A673 (cell line): ENCODE measurements around the gene TSPAN14. TPM values are rescaled to one million over a fixed set of nuclear protein-coding genes. Genes with fewer than 3 reads are reported as not detected.
A peak's percentile ranks its signal among the peaks of the same experiment; 100 is the strongest.

Experiments used
- BruUV-seq: library from RNA; stranded (reverse); fragments of 400-500 nt; replicated peaks from 2 replicates; lab custom pipeline; 2021; lab: Mats Ljungman, UMichigan
- CTCF ChIA-PET: fragments of 300-600 bp; sonication (Branson Sonifier 250); formaldehyde crosslinking; loops from one replicate; lab custom pipeline; 2022; ENCODE audit warnings: antibody characterized with exemption; lab: Charles Lee
- POLR2A ChIA-PET: fragments of 300-600 bp; sonication (Branson Sonifier 250); formaldehyde crosslinking; loops from one replicate; lab custom pipeline; 2022; ENCODE audit warnings: antibody characterized with exemption; ENCODE audit not compliant: low non-redundant PET; lab: Charles Lee
- DNase-seq: peaks from one replicate; pipeline ENCODE4 v3.0.0-alpha.2; 2015; ENCODE audit warnings: low spot score
- H3K27ac ChIP-seq: fragments of 200-600 bp; sonication (generic); 2 replicates; pipeline ENCODE4 v1.5.1; 2016; ENCODE audit warnings: mixed run types, low read depth, mild to moderate bottlenecking, mixed read lengths, antibody characterized with exemption, low read length; ENCODE audit not compliant: poor library complexity, severe bottlenecking
- H3K27me3 ChIP-seq: fragments of 200-600 bp; sonication (generic); replicated peaks from 2 replicates; pipeline ENCODE4 v1.6.1; 2017; ENCODE audit warnings: mixed run types, low read depth, mild to moderate bottlenecking, mixed read lengths, antibody characterized with exemption, low read length; ENCODE audit not compliant: insufficient read depth, poor library complexity
- H3K36me3 ChIP-seq: fragments of 200-600 bp; sonication (generic); 2 replicates; pipeline ENCODE4 v1.6.1; 2016; ENCODE audit warnings: mixed run types, mild to moderate bottlenecking, mixed read lengths, antibody characterized with exemption, low read length; ENCODE audit not compliant: insufficient read depth, poor library complexity, severe bottlenecking
- H3K4me1 ChIP-seq: fragments of 200-600 bp; sonication (generic); 2 replicates; pipeline ENCODE4 v1.6.1; 2017; ENCODE audit warnings: mixed run types, mild to moderate bottlenecking, mixed read lengths, antibody characterized with exemption, low read length; ENCODE audit not compliant: insufficient read depth, poor library complexity, severe bottlenecking
- H3K4me3 ChIP-seq: fragments of 200-600 bp; sonication (generic); 2 replicates; pipeline ENCODE4 v1.5.1; 2016; ENCODE audit warnings: low read depth, mixed run types, mild to moderate bottlenecking, mixed read lengths, low read length; ENCODE audit not compliant: poor library complexity, severe bottlenecking
- H3K9me3 ChIP-seq: fragments of 200-600 bp; sonication (generic); 2 replicates; pipeline ENCODE4 v1.6.1; 2016; ENCODE audit warnings: mixed run types, low read depth, mild to moderate bottlenecking, mixed read lengths, antibody characterized with exemption, low read length; ENCODE audit not compliant: poor library complexity, severe bottlenecking
- CTCF ChIP-seq: fragments of 300-800, 200-600 bp; sonication (generic); conservative IDR thresholded peaks from 2 replicates; pipeline ENCODE4 v1.5.1; 2017; ENCODE audit warnings: low read depth, mild to moderate bottlenecking, antibody characterized with exemption, low read length, moderate library complexity, mixed read lengths
- EZH2 ChIP-seq: fragments of 200-600 bp; sonication (generic); IDR thresholded peaks from 2 replicates; pipeline ENCODE4 v1.6.1; 2017; ENCODE audit warnings: borderline replicate concordance, low read depth, mild to moderate bottlenecking, mixed read lengths, antibody characterized with exemption, low read length; ENCODE audit not compliant: poor library complexity, severe bottlenecking
- intact Hi-C: fragments of 100-400 bp; cut with micrococcal nuclease; formaldehyde crosslinking; loops from one replicate; pipeline ENCODE4 v1.10.0; 2022; ENCODE audit not compliant: unreplicated experiment
- total RNA-seq: library from RNA; stranded (reverse); gene quantifications from 2 replicates; pipeline ENCODE4 v1.2.3, GENCODE V29; 2021

TSPAN14 gene
- total RNA-seq, 1 experiment from 2014 or later = 50.4 TPM

GRCh38 chr10:80409121-80409520 is 45.0 kb upstream of the TSPAN14 start:
- Histone ChIP-seq H3K27me3 (no peaks in the 10 kb centered on the region), H3K27ac (peak overlapping the region; percentile 73), H3K9me3 (no peaks in the 10 kb centered on the region), H3K4me3 (peak overlapping the region; percentile 83), H3K4me1 (peaks cover 62% of the 10 kb centered on the region), H3K36me3 (no peaks in the 10 kb centered on the region)
- no peak for TF ChIP-seq CTCF
- no peak for TF ChIP-seq EZH2
- CTCF ChIA-PET = interaction anchor here (0.5 kb wide), 1 partner anchor 24 kb away, joined by 4 read pairs; no protein-coding TSS in a partner anchor
- no peak for DNase-seq
- intact Hi-C loops = no loop called here
- POLR2A ChIA-PET = no interaction called here
- BruUV-seq = no TSS peak

GRCh38 chr10:80410122-80410521 is 44.0 kb upstream of the TSPAN14 start:
- peak overlapping the region; percentile 35 for H3K27ac ChIP-seq
- no peaks in the 10 kb centered on the region for H3K36me3 ChIP-seq
- H3K4me1 ChIP-seq = peaks cover 69% of the 10 kb centered on the region
- H3K27me3 ChIP-seq = no peaks in the 10 kb centered on the region
- BruUV-seq = no TSS peak
- intact Hi-C loops = no loop called here
- DNase-seq = no peak
- TF ChIP-seq CTCF (no peak), EZH2 (no peak)
- POLR2A ChIA-PET = no interaction called here
- H3K9me3 ChIP-seq = no peaks in the 10 kb centered on the region
- H3K4me3 ChIP-seq = peak overlapping the region; percentile 83
- CTCF ChIA-PET = no interaction called here

GRCh38 chr10:80410578-80411145 is 43.4 kb upstream of the TSPAN14 start:
- Histone ChIP-seq H3K9me3 (no peaks in the 10 kb centered on the region), H3K4me1 (peaks cover 72% of the 10 kb centered on the region), H3K36me3 (no peaks in the 10 kb centered on the region), H3K27me3 (no peaks in the 10 kb centered on the region), H3K27ac (no peak overlapping the region), H3K4me3 (no peak overlapping the region)
- BruUV-seq = no TSS peak
- ChIA-PET POLR2A (no interaction called here), CTCF (no interaction called here)
- no peak for DNase-seq
- intact Hi-C loops = no loop called here
- TF ChIP-seq CTCF (no peak), EZH2 (no peak)
